Ishikawa (cell line): ENCODE results near the gene ATP2C1.

Experiments
- CREB1 ChIP-seq: IDR thresholded peaks from 2 replicates; pipeline ENCODE4 v1.6.1; 2012; ENCODE audit warnings: low read depth
- EGR1 ChIP-seq: IDR thresholded peaks from 2 replicates; pipeline ENCODE4 v1.6.1; 2012
- EP300 ChIP-seq: IDR thresholded peaks from 2 replicates; pipeline ENCODE4 v1.6.1; 2012; ENCODE audit warnings: borderline replicate concordance
- FOXM1 ChIP-seq: IDR thresholded peaks from 2 replicates; pipeline ENCODE4 v1.6.1; 2012; ENCODE audit warnings: low read depth, borderline replicate concordance
- MAX ChIP-seq: IDR thresholded peaks from 2 replicates; pipeline ENCODE4 v1.6.1; 2012
- RAD21 ChIP-seq: IDR thresholded peaks from 2 replicates; pipeline ENCODE4 v1.6.1; 2012; ENCODE audit warnings: low read depth
- TAF1 ChIP-seq: IDR thresholded peaks from 2 replicates; pipeline ENCODE4 v1.6.1; 2012; ENCODE audit warnings: low read depth, mild to moderate bottlenecking
- TCF12 ChIP-seq: IDR thresholded peaks from 2 replicates; pipeline ENCODE4 v1.6.1; 2012; ENCODE audit warnings: low read depth
- YY1 ChIP-seq: IDR thresholded peaks from 2 replicates; pipeline ENCODE4 v1.6.1; 2012; ENCODE audit warnings: low read depth
- TF ChIP-seq, protein P1 (sequence below): IDR thresholded peaks from 2 replicates; pipeline ENCODE4 v1.6.1; 2012

GRCh38 chr3:131008326-131008725 is 114.4 kb downstream of the ATP2C1 start:
- TF ChIP-seq YY1 (no peak), CREB1 (no peak), TAF1 (no peak), MAX (no peak), FOXM1 (no peak), EP300 (no peak), EGR1 (no peak), TCF12 (no peak), RAD21 (no peak)
- TF ChIP-seq, protein P1, sequence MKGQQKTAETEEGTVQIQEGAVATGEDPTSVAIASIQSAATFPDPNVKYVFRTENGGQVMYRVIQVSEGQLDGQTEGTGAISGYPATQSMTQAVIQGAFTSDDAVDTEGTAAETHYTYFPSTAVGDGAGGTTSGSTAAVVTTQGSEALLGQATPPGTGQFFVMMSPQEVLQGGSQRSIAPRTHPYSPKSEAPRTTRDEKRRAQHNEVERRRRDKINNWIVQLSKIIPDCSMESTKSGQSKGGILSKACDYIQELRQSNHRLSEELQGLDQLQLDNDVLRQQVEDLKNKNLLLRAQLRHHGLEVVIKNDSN = no peak
